GM18517 (cell line): ENCODE results near the gene ARHGAP24.
"Not testable (repeated sequence)": the region's sequence is repeated elsewhere in the genome, so short reads cannot be mapped to it uniquely, and the experiment has no call there.

Source experiments
- ATAC-seq: cut with Tn5 transposase; IDR thresholded peaks from one replicate; pipeline ENCODE4 v1.9.1; 2021; ENCODE audit warnings: mild to moderate bottlenecking, moderate library complexity; ENCODE audit not compliant: unreplicated experiment

The ARHGAP24 gene

GRCh38 chr4:85482010-85482738 is 7.2 kb downstream of the ARHGAP24 start:
- no peak for ATAC-seq

GRCh38 chr4:85486425-85487086 is 11.6 kb downstream of the ARHGAP24 start:
- ATAC-seq, result no peak

GRCh38 chr4:85488416-85488815 is 13.5 kb downstream of the ARHGAP24 start:
- no peak for ATAC-seq

GRCh38 chr4:85489273-85489981 is 14.5 kb downstream of the ARHGAP24 start:
- no peak for ATAC-seq

GRCh38 chr4:85491527-85491926 is 16.6 kb downstream of the ARHGAP24 start:
- no peak for ATAC-seq

GRCh38 chr4:85492336-85492735 is 17.4 kb downstream of the ARHGAP24 start:
- ATAC-seq, result no peak

- no peak for ATAC-seq
These were observed 20.7 kb downstream of the ARHGAP24 start for GRCh38 chr4:85495621-85496020.

- ATAC-seq, result no peak
These were observed 21.3 kb downstream of the ARHGAP24 start for GRCh38 chr4:85496126-85496849.

GRCh38 chr4:85496933-85497332 is 22.0 kb downstream of the ARHGAP24 start:
- no peak for ATAC-seq

- peak; percentile 89 for ATAC-seq
These were observed 23.3 kb downstream of the ARHGAP24 start for GRCh38 chr4:85498068-85498733.

- no peak for ATAC-seq
These were observed 24.6 kb downstream of the ARHGAP24 start for GRCh38 chr4:85499573-85499972.

- no peak for ATAC-seq
These were observed 25.3 kb downstream of the ARHGAP24 start for GRCh38 chr4:85500110-85500867.

- not testable (repeated sequence) for ATAC-seq
These were observed 26.2 kb downstream of the ARHGAP24 start for GRCh38 chr4:85501145-85501544.

GRCh38 chr4:85508654-85509053 is 33.7 kb downstream of the ARHGAP24 start:
- no peak for ATAC-seq

GRCh38 chr4:85509882-85510631 is 35.1 kb downstream of the ARHGAP24 start:
- no peak for ATAC-seq

- ATAC-seq, result no peak
These were observed 35.7 kb downstream of the ARHGAP24 start for GRCh38 chr4:85510632-85510984.

- no peak for ATAC-seq
These were observed 37.7 kb downstream of the ARHGAP24 start for GRCh38 chr4:85512446-85513205.

- ATAC-seq, result no peak
These were observed 39.2 kb downstream of the ARHGAP24 start for GRCh38 chr4:85514117-85514516.

GRCh38 chr4:85514783-85515182 is 39.8 kb downstream of the ARHGAP24 start:
- ATAC-seq, result no peak
